Suprapubic skin (tissue), 4 donors: ENCODE measurements around the gene RAB11FIP2. TPM values are rescaled to one million over a fixed set of nuclear protein-coding genes. Genes with fewer than 3 reads are reported as not detected.

Experiments
- DNase-seq, 2 donors: peaks; one replicate each; pipeline ENCODE4 v3.0.0-alpha.2; 2019; ENCODE audit warnings: low spot score in 2 of 2
- H3K27ac ChIP-seq: fragments of 200-600 bp; sonication (generic); one replicate; pipeline ENCODE4 v1.5.1; 2019
- H3K27me3 ChIP-seq: fragments of 200-600 bp; sonication (generic); one replicate; pipeline ENCODE4 v1.5.1; 2019
- H3K36me3 ChIP-seq: fragments of 200-600 bp; sonication (generic); one replicate; pipeline ENCODE4 v1.5.1; 2019
- H3K4me1 ChIP-seq: fragments of 200-600 bp; sonication (generic); one replicate; pipeline ENCODE4 v1.5.1; 2019
- H3K4me3 ChIP-seq: fragments of 200-600 bp; sonication (generic); one replicate; pipeline ENCODE4 v1.5.1; 2019; ENCODE audit warnings: mild to moderate bottlenecking
- H3K9me3 ChIP-seq: fragments of 200-600 bp; sonication (generic); one replicate; pipeline ENCODE4 v1.5.1; 2019
- CTCF ChIP-seq, 2 donors: fragments of 200-600 bp in 1 of 2; fragments of 450-650 bp in 1 of 2; sonication (generic) in 1 of 2; IDR thresholded peaks; one replicate each; pipeline ENCODE4 v1.5.1; 2016 to 2019; ENCODE audit warnings: antibody characterized with exemption in 2 of 2, mild to moderate bottlenecking in 1 of 2, moderate library complexity in 1 of 2
- EP300 ChIP-seq: sonication (generic); formaldehyde crosslinking; IDR thresholded peaks from one replicate; pipeline ENCODE4 v1.6.1; 2017; ENCODE audit warnings: antibody characterized with exemption
- POLR2A ChIP-seq, 2 donors: fragments of 450-650 bp; IDR thresholded peaks; one replicate each; pipeline ENCODE4 v1.6.1; 2017; ENCODE audit warnings: antibody characterized with exemption in 2 of 2, mild to moderate bottlenecking in 2 of 2, moderate library complexity in 2 of 2
- POLR2AphosphoS5 ChIP-seq, 3 donors: sonication (generic); formaldehyde crosslinking; IDR thresholded peaks; one replicate each; pipeline ENCODE4 v1.6.1; 2017; ENCODE audit warnings: antibody characterized with exemption in 3 of 3
- WGBS: methylation state at CpG from one replicate; pipeline ENCODE4 v1.1.5; 2018; 5-methylcytosine and 5-hydroxymethylcytosine counted together
- total RNA-seq, 4 donors: library from RNA; depleted of rRNA; stranded (reverse); fragments of >200 nt; gene quantifications; one replicate each; pipeline ENCODE4 v1.1.0, GENCODE V29; 2016

The RAB11FIP2 gene
- total RNA-seq, 4 donors from 2014 or later = 10.2 to 29.0 (median 13.0) TPM

- no peak for DNase-seq
- Histone ChIP-seq H3K9me3 (no peaks in the 10 kb centered on the region), H3K4me3 (no peak overlapping the region), H3K36me3 (no peaks in the 10 kb centered on the region), H3K4me1 (no peaks in the 10 kb centered on the region), H3K27ac (no peak overlapping the region), H3K27me3 (no peaks in the 10 kb centered on the region)
- TF ChIP-seq CTCF (IDR thresholded peaks at IDR 0.05) (no peak), POLR2A (IDR thresholded peaks at IDR 0.05) (no peak), EP300 (no peak), POLR2AphosphoS5 (IDR thresholded peaks at IDR 0.05) (no peak)
- 97% methylated on average over 2 of the region's 2 CpGs for WGBS
These were observed 52.0 kb downstream of the RAB11FIP2 start for GRCh38 chr10:117994771-117995170.

GRCh38 chr10:117993166-117993565 lies 53.6 kb downstream of the RAB11FIP2 start:
- no peak overlapping the region for H3K4me3 ChIP-seq
- WGBS = 71% methylated on average over 4 of the region's 4 CpGs

GRCh38 chr10:117991701-117992100 lies 55.0 kb downstream of the RAB11FIP2 start:
- no peak overlapping the region for H3K27ac ChIP-seq
- H3K36me3 ChIP-seq = no peaks in the 10 kb centered on the region
- 91% methylated on average over 8 of the region's 8 CpGs for WGBS
- H3K27me3 ChIP-seq = no peaks in the 10 kb centered on the region
- DNase-seq = no peak
- no peaks in the 10 kb centered on the region for H3K4me1 ChIP-seq
- TF ChIP-seq EP300 = no peak
- no peak for TF ChIP-seq POLR2A (IDR thresholded peaks at IDR 0.05)
- no peak for TF ChIP-seq POLR2AphosphoS5 (IDR thresholded peaks at IDR 0.05)
- TF ChIP-seq CTCF (IDR thresholded peaks at IDR 0.05) = no peak
- no peak overlapping the region for H3K4me3 ChIP-seq
- H3K9me3 ChIP-seq = no peaks in the 10 kb centered on the region

More at GRCh38 chr10:117993166-117993565, 53.6 kb downstream of the RAB11FIP2 start:
- H3K4me1 ChIP-seq = no peaks in the 10 kb centered on the region
- no peak overlapping the region for H3K27ac ChIP-seq
- H3K9me3 ChIP-seq = no peaks in the 10 kb centered on the region
- TF ChIP-seq POLR2A (IDR thresholded peaks at IDR 0.05) (no peak), EP300 (no peak), POLR2AphosphoS5 (IDR thresholded peaks at IDR 0.05) (no peak), CTCF (IDR thresholded peaks at IDR 0.05) (no peak)
- no peaks in the 10 kb centered on the region for H3K36me3 ChIP-seq
- DNase-seq = no peak
- no peaks in the 10 kb centered on the region for H3K27me3 ChIP-seq

- no peak for TF ChIP-seq POLR2AphosphoS5 (IDR thresholded peaks at IDR 0.05)
- TF ChIP-seq CTCF (IDR thresholded peaks at IDR 0.05) = no peak
- no peak for TF ChIP-seq EP300
- no peak for TF ChIP-seq POLR2A (IDR thresholded peaks at IDR 0.05)
- Histone ChIP-seq H3K4me3 (no peak overlapping the region), H3K27me3 (no peaks in the 10 kb centered on the region), H3K9me3 (no peaks in the 10 kb centered on the region), H3K4me1 (no peaks in the 10 kb centered on the region), H3K36me3 (no peaks in the 10 kb centered on the region), H3K27ac (no peak overlapping the region)
- 89% methylated on average over 4 of the region's 4 CpGs for WGBS
- DNase-seq = no peak
These were observed 56.8 kb downstream of the RAB11FIP2 start for GRCh38 chr10:117989962-117990361.

GRCh38 chr10:117988814-117989213 lies 57.9 kb downstream of the RAB11FIP2 start:
- no peak for DNase-seq
- H3K36me3 ChIP-seq = no peaks in the 10 kb centered on the region
- 95% methylated on average over 2 of the region's 3 CpGs for WGBS
- no peak overlapping the region for H3K4me3 ChIP-seq
- TF ChIP-seq POLR2A (IDR thresholded peaks at IDR 0.05) (no peak), POLR2AphosphoS5 (IDR thresholded peaks at IDR 0.05) (no peak), CTCF (IDR thresholded peaks at IDR 0.05) (no peak), EP300 (no peak)
- H3K27me3 ChIP-seq = no peaks in the 10 kb centered on the region
- no peaks in the 10 kb centered on the region for H3K4me1 ChIP-seq
- H3K27ac ChIP-seq = no peak overlapping the region
- no peaks in the 10 kb centered on the region for H3K9me3 ChIP-seq
